GM12878 (cell line): Measurements from ENCODE around the gene TNPO2. TPM values are rescaled to one million over a fixed set of nuclear protein-coding genes. Genes with fewer than 3 reads are reported as not detected.

Experiments
- ATF7 ChIP-seq: fragments of 450-650 bp; IDR thresholded peaks from 2 replicates; pipeline ENCODE4 v1.6.1; 2016; ENCODE audit warnings: low read depth, mild to moderate bottlenecking
- BHLHE40 ChIP-seq, 2 experiments: fragments of 450-650 bp in 1 of 2; IDR thresholded peaks; 2 replicates each; pipeline ENCODE4 v1.6.1; 2011 to 2017; ENCODE audit warnings: low read depth in 2 of 2, borderline replicate concordance in 1 of 2, improper control_type of control experiment in 1 of 2, low read length in 1 of 2, mild to moderate bottlenecking in 1 of 2
- BMI1 ChIP-seq: fragments of 450-650 bp; IDR thresholded peaks from 2 replicates; pipeline ENCODE4 v1.6.1; 2016; ENCODE audit warnings: mild to moderate bottlenecking, moderate library complexity, borderline replicate concordance
- CBX3 ChIP-seq: fragments of 200-600 bp; sonication (generic); IDR thresholded peaks from 2 replicates; pipeline ENCODE4 v1.6.1; 2016; ENCODE audit warnings: low read depth, borderline replicate concordance
- CBX5 ChIP-seq: sonication (generic); IDR thresholded peaks from 2 replicates; pipeline ENCODE4 v1.6.1; 2016; ENCODE audit warnings: low read depth, moderate library complexity, mild to moderate bottlenecking, inconsistent platforms
- E2F4 ChIP-seq: IDR thresholded peaks from 2 replicates; pipeline ENCODE4 v1.6.1; 2012; ENCODE audit warnings: low read depth, low read length, improper control_type of control experiment
- EZH2 ChIP-seq: IDR thresholded peaks from 2 replicates; pipeline ENCODE4 v1.6.1; 2012; ENCODE audit warnings: low read depth, mild to moderate bottlenecking, control low read depth, inconsistent platforms, low read length, borderline replicate concordance; ENCODE audit not compliant: control insufficient read depth
- FOS ChIP-seq: IDR thresholded peaks from 3 replicates; pipeline ENCODE4 v1.6.1; 2011; ENCODE audit warnings: borderline replicate concordance; ENCODE audit not compliant: insufficient read length; ENCODE audit errors: extremely low read depth
- HDAC2 ChIP-seq: fragments of 200-600 bp; sonication (generic); IDR thresholded peaks from 2 replicates; pipeline ENCODE4 v1.6.1; 2017
- HDGF ChIP-seq: fragments of 450-650 bp; IDR thresholded peaks from 2 replicates; pipeline ENCODE4 v1.6.1; 2016; ENCODE audit warnings: antibody characterized with exemption
- HSF1 ChIP-seq: fragments of 150-350 bp; IDR thresholded peaks from 2 replicates; pipeline ENCODE4 v1.6.1; 2014; ENCODE audit warnings: mild to moderate bottlenecking, low read depth, low read length
- KLF5 ChIP-seq: fragments of 450-650 bp; IDR thresholded peaks from 2 replicates; pipeline ENCODE4 v1.6.1; 2014; ENCODE audit warnings: mild to moderate bottlenecking; ENCODE audit not compliant: partially characterized antibody
- MEF2B ChIP-seq: fragments of 450-650 bp; IDR thresholded peaks from 2 replicates; pipeline ENCODE4 v1.6.1; 2018; ENCODE audit warnings: mild to moderate bottlenecking, moderate library complexity; ENCODE audit not compliant: partially characterized antibody, poor library complexity, severe bottlenecking
- MTA2 ChIP-seq: fragments of 450-650 bp; IDR thresholded peaks from 2 replicates; pipeline ENCODE4 v1.6.1; 2016; ENCODE audit warnings: low read depth, mild to moderate bottlenecking, moderate library complexity
- NBN ChIP-seq: fragments of 450-650 bp; IDR thresholded peaks from 2 replicates; pipeline ENCODE4 v1.6.1; 2016
- NFYB ChIP-seq: IDR thresholded peaks from 2 replicates; pipeline ENCODE4 v1.6.1; 2011; ENCODE audit warnings: low read depth, mild to moderate bottlenecking, low read length, improper control_type of control experiment, moderate library complexity; ENCODE audit not compliant: insufficient read depth
- PML ChIP-seq: IDR thresholded peaks from 2 replicates; pipeline ENCODE4 v1.6.1; 2012; ENCODE audit warnings: low read length, inconsistent platforms
- POLR2AphosphoS2 ChIP-seq: IDR thresholded peaks from 2 replicates; pipeline ENCODE4 v1.6.1; 2011; ENCODE audit warnings: low read depth, mild to moderate bottlenecking, low read length, improper control_type of control experiment, moderate library complexity
- RELB ChIP-seq: fragments of 450-650 bp; IDR thresholded peaks from 2 replicates; pipeline ENCODE4 v1.6.1; 2017; ENCODE audit warnings: low read depth, mild to moderate bottlenecking, moderate library complexity
- SMAD1 ChIP-seq: fragments of 450-650 bp; IDR thresholded peaks from 2 replicates; pipeline ENCODE4 v1.6.1; 2018; ENCODE audit warnings: mild to moderate bottlenecking, low read depth; ENCODE audit not compliant: partially characterized antibody
- TAF1 ChIP-seq: IDR thresholded peaks from 2 replicates; pipeline ENCODE4 v1.6.1; 2011; ENCODE audit warnings: mild to moderate bottlenecking, low read depth, low read length, borderline replicate concordance
- TBL1XR1 ChIP-seq: IDR thresholded peaks from 2 replicates; pipeline ENCODE4 v1.6.1; 2012; ENCODE audit warnings: low read depth, low read length, improper control_type of control experiment
- TCF12 ChIP-seq: IDR thresholded peaks from 2 replicates; pipeline ENCODE4 v1.6.1; 2011; ENCODE audit warnings: low read depth, mild to moderate bottlenecking, low read length
- TCF7 ChIP-seq: IDR thresholded peaks from 2 replicates; pipeline ENCODE4 v1.6.1; 2014; ENCODE audit warnings: antibody characterized with exemption, borderline replicate concordance
- USF1 ChIP-seq: IDR thresholded peaks from 2 replicates; pipeline ENCODE4 v1.6.1; 2011; ENCODE audit warnings: borderline replicate concordance, low read depth, mild to moderate bottlenecking, moderate library complexity, mixed read lengths, low read length; ENCODE audit not compliant: insufficient read depth; ENCODE audit errors: extremely low read length
- WRNIP1 ChIP-seq: IDR thresholded peaks from 2 replicates; pipeline ENCODE4 v1.6.1; 2011; ENCODE audit warnings: low read depth, low read length, improper control_type of control experiment, borderline replicate concordance
- polyA plus RNA-seq, 11 experiments: library from polyadenylated mRNA; depleted of rRNA in 4 of 11; unstranded in 6 of 11; stranded (reverse) in 5 of 11; fragments of >200 nt; fragmentation: Nextera tagmentation in 4 of 11; fragmentation: Illumina TruSeq in 1 of 11; extraction: Ambion mirVana in 4 of 11; extraction: Trizol in 1 of 11; gene quantifications; 1 replicate in 1 of 11; 2 replicates in 10 of 11; pipeline versions ENCODE4 v1.2.1 to v1.2.3, GENCODE V29; 2011 to 2016; ENCODE audit warnings: inconsistent platforms in 2 of 11, missing spikeins in 2 of 11, low read depth in 1 of 11
- total RNA-seq, 4 experiments: library from RNA; depleted of rRNA in 3 of 4; stranded (reverse); fragments of >200 nt in 3 of 4; fragmentation: Illumina TruSeq in 1 of 4; extraction: Trizol in 1 of 4; gene quantifications; 2 replicates each; pipeline versions ENCODE4 v1.2.1 to v1.2.3, GENCODE V29; 2013 to 2021

The TNPO2 gene
- total and polyA plus RNA-seq, 10 of the 15 experiments (the other 5 are each of a cell fraction or from before 2014, with no cell fraction given), result 5.5 to 99.7 (median 29.6) TPM

GRCh38 chr19:12736995-12737834 lies 13.5 kb upstream of the TNPO2 start, which contains the start of gene GET3 (continued):
- TF ChIP-seq BMI1 (peak; percentile 88), HDGF (peak; percentile 12; the same call in 1 of the 2 replicates), BHLHE40 (IDR thresholded peaks at IDR 0.05; ENCODE audit: borderline replicate concordance in 1 of 2, low read depth in 2 of 2, low read length in 1 of 2) (peak; percentile 97 to 99), FOS (peak; percentile 29), TCF7 (no peak), RELB (peak; percentile 100), NFYB (peak; percentile 93), SMAD1 (peak; percentile 36), EZH2 (no peak), E2F4 (peak; percentile 76), POLR2AphosphoS2 (0 out of 2 replicates have a peak, but pooled peaks have one; percentile 10), TBL1XR1 (no peak), KLF5 (peak; percentile 99), WRNIP1 (no peak), PML (peak; percentile 32; the same call in 1 of the 2 replicates), HSF1 (peak; percentile 42; the same call in 1 of the 2 replicates), CBX5 (no peak), CBX3 (no peak), TCF12 (peak; percentile 57; the same call in 1 of the 2 replicates), TAF1 (peak; percentile 94), MTA2 (0 out of 2 replicates have a peak, but pooled peaks have one; percentile 8), MEF2B (peak; percentile 25), HDAC2 (peak; percentile 100), USF1 (peak; percentile 93), ATF7 (peak; percentile 100), NBN (peak; percentile 89)
